HG02870 (cell line): Measurements from ENCODE around the gene SERPINB12.

Experiments used
- ATAC-seq: cut with Tn5 transposase; IDR thresholded peaks from one replicate; pipeline ENCODE4 v1.9.1; 2021; ENCODE audit warnings: mild to moderate bottlenecking, moderate library complexity; ENCODE audit not compliant: unreplicated experiment

Gene SERPINB12

DNA sequence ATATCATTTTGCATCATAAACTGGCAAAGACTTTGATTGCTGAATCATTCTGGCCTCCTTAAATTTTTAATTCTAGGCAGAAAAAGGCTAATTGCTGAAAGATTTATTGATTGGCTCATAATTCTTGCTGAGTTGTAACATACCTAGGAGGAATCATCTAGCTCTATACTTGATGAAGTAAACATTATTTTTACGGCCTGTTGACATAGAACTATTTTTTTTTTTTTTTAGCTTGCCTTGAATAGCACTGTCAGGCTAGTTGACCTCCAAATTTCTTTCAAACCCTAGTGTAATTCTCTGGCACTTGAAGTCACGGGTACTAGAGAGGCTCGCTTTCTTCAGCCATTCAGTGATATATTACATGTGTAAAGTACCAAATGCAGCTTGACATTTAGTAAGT is 2.8 kb downstream of the SERPINB12 start:
- no peak for ATAC-seq

DNA sequence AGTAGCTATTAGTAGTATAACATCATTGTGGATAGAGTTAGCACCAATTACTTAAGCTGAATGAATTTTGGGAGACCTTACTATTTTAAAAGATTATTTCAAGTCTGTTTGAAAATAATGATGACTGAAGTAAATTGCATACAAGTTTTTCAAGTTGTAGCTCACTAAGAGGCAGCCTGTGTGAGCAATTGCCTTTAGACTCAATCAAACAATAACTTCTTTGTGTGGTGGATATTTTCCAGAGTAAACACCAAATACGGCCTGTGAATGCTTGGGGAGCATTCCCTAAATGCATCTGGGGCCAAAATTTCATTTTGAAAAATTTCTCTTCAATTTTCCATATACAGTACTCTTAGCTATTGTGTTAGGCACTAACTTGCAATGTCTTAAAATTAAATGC is 7.9 kb downstream of the SERPINB12 start:
- no peak for ATAC-seq

GRCh38 chr18:63551769-63552168 is 9.6 kb downstream of the SERPINB12 start:
- ATAC-seq, result no peak

DNA sequence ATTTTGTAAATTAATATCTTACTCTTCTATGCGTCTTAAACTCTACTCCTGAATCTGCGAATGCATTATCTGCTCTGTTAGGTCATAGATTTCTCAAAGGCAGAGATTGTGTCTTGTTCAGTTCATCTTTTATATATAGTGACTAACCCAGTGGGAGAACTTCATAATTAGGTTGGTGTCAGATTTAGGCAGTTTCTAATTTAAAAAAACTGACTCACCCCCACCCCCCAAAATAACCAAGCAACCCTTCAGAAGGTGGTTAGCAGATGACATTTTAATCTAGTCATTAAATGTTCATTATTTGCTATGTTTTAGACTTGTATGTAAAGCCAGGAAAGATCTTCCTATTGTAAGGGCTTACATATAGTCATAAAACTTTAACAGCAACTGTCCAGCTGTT is 10.4 kb downstream of the SERPINB12 start:
- ATAC-seq, result no peak

GRCh38 chr18:63553081-63553480 is 10.9 kb downstream of the SERPINB12 start:
- ATAC-seq, result no peak

DNA sequence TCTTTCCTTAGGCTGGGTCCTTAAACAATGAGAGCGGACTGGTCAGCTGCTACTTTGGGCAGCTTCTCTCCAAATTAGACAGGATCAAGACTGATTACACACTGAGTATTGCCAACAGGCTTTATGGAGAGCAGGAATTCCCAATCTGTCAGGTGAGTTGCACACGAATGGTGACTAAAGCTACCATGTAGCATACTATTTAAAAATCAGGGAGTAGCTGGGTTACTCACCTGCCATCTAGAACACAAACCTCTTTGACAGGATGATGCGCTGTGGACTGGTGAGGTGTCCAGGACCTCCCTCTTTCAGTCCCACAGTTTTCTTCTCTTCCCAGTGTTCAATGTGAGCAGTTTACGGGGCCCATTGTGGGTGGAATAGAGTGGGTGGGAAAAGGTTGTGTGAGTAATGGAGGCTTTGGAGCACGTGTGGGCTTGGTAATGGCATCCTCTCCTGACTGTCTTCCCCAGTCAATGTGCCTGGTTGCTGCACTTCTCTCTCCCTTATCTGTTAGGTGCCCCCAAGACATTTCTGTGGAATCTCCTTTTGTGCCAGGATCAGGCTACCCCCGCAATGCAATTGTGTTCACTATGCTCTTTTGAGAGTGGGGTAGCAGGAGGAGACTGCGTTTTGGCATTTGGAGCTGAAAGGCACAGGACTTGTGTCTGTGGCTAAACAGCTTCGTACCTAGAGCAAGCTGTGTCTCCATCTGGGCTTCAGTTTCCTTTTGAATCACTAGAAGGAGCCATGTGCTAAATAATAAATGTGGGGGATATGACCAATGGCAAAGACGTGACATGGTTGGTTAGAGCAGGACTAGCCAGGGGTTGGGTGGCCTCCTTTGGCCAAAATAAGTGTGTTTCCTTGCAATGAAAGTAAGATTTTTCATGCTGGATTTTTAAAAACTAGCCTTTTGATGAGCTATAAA is 17.7 kb downstream of the SERPINB12 start:
- ATAC-seq, result no peak

- peak; percentile 82 for ATAC-seq
These were observed 20.1 kb downstream of the SERPINB12 start for GRCh38 chr18:63562284-63562683.

DNA sequence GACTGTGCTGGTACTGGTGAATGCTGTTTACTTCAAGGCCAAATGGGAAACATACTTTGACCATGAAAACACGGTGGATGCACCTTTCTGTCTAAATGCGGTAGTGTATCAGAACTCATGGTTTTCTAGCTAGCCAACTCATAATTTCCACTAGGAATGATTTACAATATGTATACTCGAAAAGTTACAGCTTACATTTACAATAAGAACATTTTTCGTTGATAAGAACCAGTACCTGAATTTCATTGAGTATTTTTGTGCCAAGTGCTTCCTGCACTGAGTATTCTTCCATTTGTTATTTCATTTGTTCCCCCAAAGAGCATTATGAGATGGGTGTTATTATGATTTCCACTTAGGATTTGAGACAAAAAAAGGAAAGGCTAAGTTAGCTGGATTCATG is 21.9 kb downstream of the SERPINB12 start:
- no peak for ATAC-seq

DNA sequence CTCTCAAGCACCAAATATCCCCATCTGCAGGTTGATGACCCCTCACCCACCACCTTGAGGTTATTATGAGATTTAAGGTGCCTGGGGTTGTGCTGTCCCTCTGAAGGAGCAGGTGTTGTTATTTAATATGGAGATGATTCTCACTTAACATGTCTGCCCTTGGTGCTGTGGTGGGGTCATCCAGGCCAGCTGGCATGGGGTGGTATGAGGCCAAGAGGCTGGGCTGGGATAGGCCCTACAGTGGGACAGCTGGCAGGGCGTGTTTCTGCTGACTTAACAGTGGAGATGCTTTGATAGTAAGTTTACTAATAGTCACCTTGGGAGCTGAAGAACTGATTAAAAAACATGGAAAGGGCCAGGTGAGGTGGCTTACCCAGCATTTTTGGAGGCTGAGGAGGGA is 22.4 kb downstream of the SERPINB12 start:
- no peak for ATAC-seq

DNA sequence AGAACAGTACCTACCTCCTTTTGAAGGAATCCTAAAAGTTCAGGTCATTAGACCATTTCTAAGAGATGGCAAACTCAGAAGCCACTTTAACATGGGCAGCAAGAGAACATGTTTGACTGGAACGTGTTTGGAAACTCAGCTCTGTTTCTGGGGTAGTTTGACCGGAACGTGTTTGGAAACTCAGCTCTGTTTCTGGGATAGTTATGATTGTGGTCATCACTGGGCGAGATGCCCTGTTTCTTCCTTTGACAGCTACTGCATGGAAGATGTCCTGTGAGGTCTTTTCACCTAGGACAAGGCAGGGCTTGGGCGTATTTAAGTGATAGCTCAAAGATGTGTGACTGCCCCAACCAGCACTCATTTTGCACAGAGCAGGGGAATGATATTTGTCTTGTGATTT is 25.1 kb downstream of the SERPINB12 start:
- ATAC-seq, result no peak

- ATAC-seq, result no peak
These were observed 25.7 kb downstream of the SERPINB12 start for GRCh38 chr18:63567825-63568224.

GRCh38 chr18:63570721-63571120 is 28.6 kb downstream of the SERPINB12 start:
- no peak for ATAC-seq

DNA sequence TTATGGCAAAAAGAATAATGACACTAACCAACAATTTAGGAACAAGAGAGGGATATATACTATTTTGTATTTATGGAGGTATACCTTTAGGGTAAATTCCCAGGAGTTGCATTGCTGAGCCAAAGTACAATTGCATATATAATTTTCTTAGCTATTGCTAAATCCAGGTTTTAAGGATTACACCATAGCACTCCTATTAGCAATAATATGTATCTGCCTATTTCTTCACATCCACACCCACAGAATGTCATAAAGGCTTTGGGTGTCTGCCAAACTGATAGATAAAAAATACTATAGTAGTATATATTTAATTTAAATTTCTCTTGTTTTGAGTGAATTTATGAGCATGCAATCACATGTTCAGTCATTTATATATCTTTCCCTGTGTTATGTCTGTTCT is 33.5 kb downstream of the SERPINB12 start:
- ATAC-seq, result no peak

DNA sequence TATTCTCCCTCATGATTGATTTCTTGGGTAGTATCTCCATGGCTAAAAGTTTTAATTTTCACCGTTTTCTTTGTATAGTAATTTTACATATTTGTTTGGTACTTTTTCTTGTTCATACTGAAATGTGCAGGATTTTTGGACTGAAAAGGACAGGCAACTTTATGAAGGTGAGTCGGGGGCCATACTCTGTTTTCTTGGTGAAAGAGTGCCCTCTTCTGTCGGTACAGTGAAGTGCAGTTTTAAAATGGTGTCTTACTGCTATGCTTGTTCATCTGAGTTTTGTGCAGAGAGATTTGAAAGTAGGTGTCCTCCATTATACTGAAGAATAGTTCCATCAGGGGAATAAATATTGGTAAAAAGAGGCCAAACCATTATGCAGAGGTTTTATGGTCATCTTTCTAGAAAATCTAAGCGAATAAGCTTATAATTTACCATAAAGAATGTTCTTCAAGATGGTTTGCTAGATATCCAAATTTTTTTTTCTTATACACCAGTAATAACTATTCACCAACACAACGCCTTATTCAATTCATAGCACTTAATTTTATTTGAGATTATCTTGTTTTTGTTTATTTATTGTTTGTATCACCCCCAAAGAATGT is 36.3 kb downstream of the SERPINB12 start:
- no peak for ATAC-seq

GRCh38 chr18:63579616-63580015 is 37.4 kb downstream of the SERPINB12 start:
- ATAC-seq, result no peak

DNA sequence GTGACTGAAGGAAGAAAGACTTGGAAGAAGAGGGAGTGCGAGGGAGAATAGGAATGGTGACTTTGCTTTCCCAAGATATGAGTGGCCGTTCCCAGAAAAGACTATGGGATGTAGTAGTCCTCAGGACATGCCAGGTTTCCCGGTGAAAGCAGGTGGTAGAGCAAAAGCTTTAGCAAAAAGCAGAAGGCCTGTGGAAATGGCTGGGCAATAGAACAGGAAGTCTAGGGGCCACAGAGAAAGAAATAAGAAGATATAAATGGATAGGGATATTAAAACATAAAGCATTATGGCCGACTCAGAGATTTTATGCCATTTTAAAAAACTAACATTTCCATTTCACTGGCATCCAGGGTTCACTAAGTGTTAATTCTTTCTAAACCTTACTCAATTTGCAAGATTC is 43.8 kb downstream of the SERPINB12 start:
- no peak for ATAC-seq

- ATAC-seq, result no peak
These were observed 44.3 kb downstream of the SERPINB12 start for GRCh38 chr18:63586431-63586830.

GRCh38 chr18:63586966-63587365 is 44.8 kb downstream of the SERPINB12 start, which contains the start of gene SERPINB13:
TSS of gene SERPINB13 (plus strand) at chr18:63587343. CDS start at chr18:63588668, 1,325 bp downstream.
- ATAC-seq, result no peak

GRCh38 chr18:63588909-63589308 is 46.7 kb downstream of the SERPINB12 start:
- ATAC-seq, result no peak

DNA sequence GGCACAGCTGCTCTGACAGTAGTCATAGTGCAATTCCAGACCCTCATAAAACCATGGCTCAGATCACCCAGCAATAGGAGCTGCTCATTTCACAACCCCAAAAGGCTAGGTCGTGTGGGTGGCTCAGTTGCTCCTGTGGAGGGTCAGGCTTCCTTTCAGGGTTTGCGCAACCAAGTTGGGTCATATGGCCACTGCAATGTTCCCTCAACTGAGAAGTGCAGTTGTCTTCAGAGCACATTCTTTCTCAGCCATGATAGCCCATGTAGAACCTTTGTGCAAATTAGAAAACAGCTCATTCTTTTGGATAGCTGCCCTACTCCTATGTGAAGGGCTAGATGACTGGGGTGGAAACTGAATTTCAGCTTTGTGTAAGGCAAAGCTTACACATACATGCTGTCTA is 48.2 kb downstream of the SERPINB12 start:
- no peak for ATAC-seq

- no peak for ATAC-seq
These were observed 49.0 kb downstream of the SERPINB12 start for GRCh38 chr18:63590966-63591695.

GRCh38 chr18:63591725-63592124 is 49.6 kb downstream of the SERPINB12 start:
- ATAC-seq, result no peak
